Measurements from ENCODE around the gene WDR54.

Gene WDR54

GRCh38 chr2:74454654-74455511 lies 33.4 kb downstream of the WDR54 start, which contains the start of gene INO80B (continued):
- TF ChIP-seq ZNF792 (tag by site-specific recombination; IDR thresholded peaks at IDR 0.05) (peak; percentile 82; the same call in 1 of the 2 replicates), ZNF670 (tag by site-specific recombination; IDR thresholded peaks at IDR 0.05; ENCODE audit: low read depth) (no peak), ZNF488 (tag by site-specific recombination; IDR thresholded peaks at IDR 0.05) (no peak), ZNF324 (tag by site-specific recombination; IDR thresholded peaks at IDR 0.05) (peak; percentile 94), AEBP2 (tag by site-specific recombination; IDR thresholded peaks at IDR 0.05; ENCODE audit: borderline replicate concordance) (no peak), ZNF19 (tag by site-specific recombination; IDR thresholded peaks at IDR 0.05; ENCODE audit: low read depth) (no peak), ZSCAN23 (tag by site-specific recombination; IDR thresholded peaks at IDR 0.05) (0 out of 2 replicates have a peak, but pooled peaks have one; percentile 23), ZNF626 (tag by site-specific recombination; IDR thresholded peaks at IDR 0.05) (no peak), PRDM4 (tag by site-specific recombination; IDR thresholded peaks at IDR 0.05) (no peak), ZNF133 (tag by site-specific recombination; IDR thresholded peaks at IDR 0.05) (no peak), ZNF302 (tag by site-specific recombination; IDR thresholded peaks at IDR 0.05; ENCODE audit: low read depth) (no peak), ZNF248 (tag by site-specific recombination; IDR thresholded peaks at IDR 0.05) (no peak), TSHZ1 (tag by site-specific recombination; IDR thresholded peaks at IDR 0.05; ENCODE audit: borderline replicate concordance) (peak; percentile 57; the same call in 1 of the 2 replicates), BCL11A (tag by site-specific recombination; IDR thresholded peaks at IDR 0.05; ENCODE audit: low read depth) (no peak), GLI2 (tag by site-specific recombination; IDR thresholded peaks at IDR 0.05; ENCODE audit: borderline replicate concordance, low read depth) (no peak), ZBTB26 (tag by site-specific recombination; optimal IDR thresholded peaks at IDR 0.05) (peak; percentile 36), ZNF776 (tag by site-specific recombination; IDR thresholded peaks at IDR 0.05; ENCODE audit: borderline replicate concordance) (no peak), TRIM28 (IDR thresholded peaks at IDR 0.05; ENCODE audit: borderline replicate concordance, low read length) (peak; percentile 97), ZNF768 (tag by site-specific recombination; IDR thresholded peaks at IDR 0.05) (no peak), ZNF23 (tag by site-specific recombination; IDR thresholded peaks at IDR 0.05; ENCODE audit: borderline replicate concordance) (no peak), ZNF274 (IDR thresholded peaks at IDR 0.05; ENCODE audit: low read length) (no peak), ZNF274 (tag by site-specific recombination; IDR thresholded peaks at IDR 0.05; ENCODE audit: borderline replicate concordance) (no peak), KLF1 (tag by site-specific recombination; IDR thresholded peaks at IDR 0.05) (peak; percentile 83), SCRT1 (tag by site-specific recombination; IDR thresholded peaks at IDR 0.05; ENCODE audit: borderline replicate concordance) (peak; percentile 95), ZNF2 (tag by site-specific recombination; IDR thresholded peaks at IDR 0.05) (peak; percentile 71)
- TF ChIP-seq, protein P1, sequence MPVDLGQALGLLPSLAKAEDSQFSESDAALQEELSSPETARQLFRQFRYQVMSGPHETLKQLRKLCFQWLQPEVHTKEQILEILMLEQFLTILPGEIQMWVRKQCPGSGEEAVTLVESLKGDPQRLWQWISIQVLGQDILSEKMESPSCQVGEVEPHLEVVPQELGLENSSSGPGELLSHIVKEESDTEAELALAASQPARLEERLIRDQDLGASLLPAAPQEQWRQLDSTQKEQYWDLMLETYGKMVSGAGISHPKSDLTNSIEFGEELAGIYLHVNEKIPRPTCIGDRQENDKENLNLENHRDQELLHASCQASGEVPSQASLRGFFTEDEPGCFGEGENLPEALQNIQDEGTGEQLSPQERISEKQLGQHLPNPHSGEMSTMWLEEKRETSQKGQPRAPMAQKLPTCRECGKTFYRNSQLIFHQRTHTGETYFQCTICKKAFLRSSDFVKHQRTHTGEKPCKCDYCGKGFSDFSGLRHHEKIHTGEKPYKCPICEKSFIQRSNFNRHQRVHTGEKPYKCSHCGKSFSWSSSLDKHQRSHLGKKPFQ (tag by site-specific recombination; IDR thresholded peaks at IDR 0.05) = no peak
- TF ChIP-seq, protein P2, sequence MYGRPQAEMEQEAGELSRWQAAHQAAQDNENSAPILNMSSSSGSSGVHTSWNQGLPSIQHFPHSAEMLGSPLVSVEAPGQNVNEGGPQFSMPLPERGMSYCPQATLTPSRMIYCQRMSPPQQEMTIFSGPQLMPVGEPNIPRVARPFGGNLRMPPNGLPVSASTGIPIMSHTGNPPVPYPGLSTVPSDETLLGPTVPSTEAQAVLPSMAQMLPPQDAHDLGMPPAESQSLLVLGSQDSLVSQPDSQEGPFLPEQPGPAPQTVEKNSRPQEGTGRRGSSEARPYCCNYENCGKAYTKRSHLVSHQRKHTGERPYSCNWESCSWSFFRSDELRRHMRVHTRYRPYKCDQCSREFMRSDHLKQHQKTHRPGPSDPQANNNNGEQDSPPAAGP (tag by site-specific recombination; IDR thresholded peaks at IDR 0.05) = peak; percentile 99
